GM12878 (cell line): ENCODE data around the gene SHISA7. TPM values are rescaled to one million over a fixed set of nuclear protein-coding genes. Genes with fewer than 3 reads are reported as not detected.

Experiments
- ATAC-seq: fragments of 200-7000 bp; cut with Tn5 transposase; 3 replicates; pipeline ENCODE4 v1.9.1; 2020; ENCODE audit warnings: mild to moderate bottlenecking, moderate library complexity
- BruUV-seq: library from RNA; stranded (reverse); fragments of 400-500 nt; replicated peaks from 2 replicates; lab custom pipeline; 2021; lab: Mats Ljungman, UMichigan
- CTCF ChIA-PET: fragments of 300-600 bp; sonication (Branson Sonifier 250); formaldehyde crosslinking; extraction: SDS; loops from one replicate; lab custom pipeline; 2021; ENCODE audit warnings: inconsistent platforms; lab: Yijun Ruan, JAX
- POLR2A ChIA-PET: fragments of 350-600 bp; formaldehyde crosslinking; extraction: SDS; loops from one replicate; lab custom pipeline; 2021; ENCODE audit warnings: inconsistent platforms; lab: Charles Lee
- RAD21 ChIA-PET: fragments of 300-600 bp; sonication (Branson Sonifier 250); formaldehyde crosslinking; loops from one replicate; lab custom pipeline; 2023; ENCODE audit warnings: antibody characterized with exemption; ENCODE audit not compliant: unreplicated experiment; lab: Charles Lee
- SMC1A ChIA-PET: fragments of 300-600 bp; sonication (Branson Sonifier 250); formaldehyde crosslinking; loops from one replicate; lab custom pipeline; 2023; ENCODE audit not compliant: unreplicated experiment, uncharacterized antibody; lab: Charles Lee
- DNase-seq: peaks from one replicate; pipeline ENCODE4 v3.0.0-alpha.2; 2011; ENCODE audit warnings: low read depth, low spot score
- FAIRE-seq: peaks from 3 replicates; lab custom pipeline; 2011; peaks lifted over from hg19 to GRCh38; lab: Jason Lieb, UNC
- H2AFZ ChIP-seq: 2 replicates; pipeline ENCODE4 v1.6.0; 2011; ENCODE audit warnings: low read depth, low read length, control low read depth; ENCODE audit not compliant: control insufficient read depth
- H3K27ac ChIP-seq: 2 replicates; pipeline ENCODE4 v1.5.1; 2011; ENCODE audit warnings: control low read depth; ENCODE audit not compliant: control insufficient read depth, insufficient read depth
- H3K27me3 ChIP-seq, 2 experiments: replicated peaks in 1 of 2; 2 replicates each; pipeline versions ENCODE4 v1.6.0 to v1.6.1; 2011; ENCODE audit warnings: low read length in 1 of 2; ENCODE audit not compliant: control insufficient read depth in 2 of 2, insufficient read depth in 2 of 2
- H3K36me3 ChIP-seq, 2 experiments: 2 replicates each; pipeline ENCODE4 v1.5.1; 2011; ENCODE audit warnings: low read length in 1 of 2; ENCODE audit not compliant: control insufficient read depth in 2 of 2, insufficient read depth in 2 of 2
- H3K4me1 ChIP-seq: 2 replicates; pipeline ENCODE4 v1.6.1; 2011; ENCODE audit warnings: mild to moderate bottlenecking, low read length, moderate library complexity, mixed read lengths; ENCODE audit not compliant: control insufficient read depth, insufficient read depth
- H3K4me2 ChIP-seq: 2 replicates; pipeline ENCODE4 v1.6.0; 2011; ENCODE audit warnings: control low read depth; ENCODE audit not compliant: control insufficient read depth, insufficient read depth
- H3K4me3 ChIP-seq: fragments of 200-600 bp; sonication (generic); 2 replicates; pipeline ENCODE4 v1.5.1; 2016
- H3K79me2 ChIP-seq: 2 replicates; pipeline ENCODE4 v1.6.0; 2011; ENCODE audit warnings: low read length; ENCODE audit not compliant: control insufficient read depth, insufficient read depth
- H3K9ac ChIP-seq: 2 replicates; pipeline ENCODE4 v1.8.0; 2011; ENCODE audit warnings: low read length, control low read depth, mixed read lengths; ENCODE audit not compliant: control insufficient read depth, insufficient read depth
- H3K9me3 ChIP-seq: replicated peaks from 3 replicates; pipeline ENCODE4 v1.5.1; 2011; ENCODE audit warnings: mild to moderate bottlenecking, low read length; ENCODE audit not compliant: control insufficient read depth, insufficient read depth
- H4K20me1 ChIP-seq: 2 replicates; pipeline ENCODE4 v1.6.0; 2011; ENCODE audit not compliant: control insufficient read depth, insufficient read depth
- FOXM1 ChIP-seq: IDR thresholded peaks from 2 replicates; pipeline ENCODE4 v1.6.1; 2012; ENCODE audit warnings: low read depth, mild to moderate bottlenecking, inconsistent platforms, low read length, moderate library complexity
- KAT2A ChIP-seq: conservative IDR thresholded peaks from 2 replicates; pipeline ENCODE4 v1.6.1; 2011; ENCODE audit warnings: low read depth, low read length; ENCODE audit not compliant: control insufficient read depth
- NR2C2 ChIP-seq: IDR thresholded peaks from 2 replicates; pipeline ENCODE4 v1.6.1; 2011; ENCODE audit warnings: borderline replicate concordance, low read depth; ENCODE audit not compliant: control insufficient read depth, insufficient read length
- NRF1 ChIP-seq: conservative IDR thresholded peaks from 2 replicates; pipeline ENCODE4 v1.6.1; 2011; ENCODE audit warnings: mild to moderate bottlenecking, low read depth, low read length, improper control_type of control experiment
- RELB ChIP-seq: fragments of 450-650 bp; IDR thresholded peaks from 2 replicates; pipeline ENCODE4 v1.6.1; 2017; ENCODE audit warnings: low read depth, mild to moderate bottlenecking, moderate library complexity
- RFX5 ChIP-seq: IDR thresholded peaks from 2 replicates; pipeline ENCODE4 v1.6.1; 2011; ENCODE audit warnings: low read depth, low read length, improper control_type of control experiment
- SP1 ChIP-seq: IDR thresholded peaks from one replicate; pipeline ENCODE4 v1.6.1; 2011; ENCODE audit warnings: low read depth, low read length
- TCF3 ChIP-seq: IDR thresholded peaks from 2 replicates; pipeline ENCODE4 v1.6.1; 2012; ENCODE audit warnings: low read depth, mild to moderate bottlenecking, low read length, borderline replicate concordance; ENCODE audit not compliant: insufficient read depth
- USF1 ChIP-seq: IDR thresholded peaks from 2 replicates; pipeline ENCODE4 v1.6.1; 2011; ENCODE audit warnings: borderline replicate concordance, low read depth, mild to moderate bottlenecking, moderate library complexity, mixed read lengths, low read length; ENCODE audit not compliant: insufficient read depth; ENCODE audit errors: extremely low read length
- ZBTB33 ChIP-seq: fragments of 450-650 bp; IDR thresholded peaks from 2 replicates; pipeline ENCODE4 v1.6.1; 2017; ENCODE audit warnings: mild to moderate bottlenecking
- ZBTB4 ChIP-seq: fragments of 450-650 bp; formaldehyde crosslinking; IDR thresholded peaks from 2 replicates; pipeline ENCODE4 v1.4.0; 2022; ENCODE audit warnings: mild to moderate bottlenecking, moderate library complexity
- ZNF384 ChIP-seq: IDR thresholded peaks from 2 replicates; pipeline ENCODE4 v1.6.1; 2012; ENCODE audit warnings: low read depth, mild to moderate bottlenecking, low read length, improper control_type of control experiment, borderline replicate concordance
- ZNF622 ChIP-seq: fragments of 450-650 bp; IDR thresholded peaks from 2 replicates; pipeline ENCODE4 v1.6.1; 2017; ENCODE audit warnings: mild to moderate bottlenecking, inconsistent platforms
- WGBS: methylation state at CpG from one replicate; pipeline ENCODE4 v1.1.6; 2016; ENCODE audit warnings: low lambda C conversion rate; ENCODE audit not compliant: insufficient replicate concordance, insufficient coverage; ENCODE audit errors: missing lambda C conversion rate; 5-methylcytosine and 5-hydroxymethylcytosine counted together
- in situ Hi-C: fragments of 300-500 bp; cut with MboI; formaldehyde crosslinking; loops from 9 replicates; pipeline ENCODE4 v1.14.3; 2018; ENCODE audit warnings: mixed read lengths
- intact Hi-C: fragments of 100-400 bp; cut with micrococcal nuclease; formaldehyde crosslinking; loops from one replicate; pipeline ENCODE4 v1.14.2; 2022; ENCODE audit not compliant: unreplicated experiment
- polyA plus RNA-seq, 11 experiments: library from polyadenylated mRNA; depleted of rRNA in 4 of 11; unstranded in 6 of 11; stranded (reverse) in 5 of 11; fragments of >200 nt; fragmentation: Nextera tagmentation in 4 of 11; fragmentation: Illumina TruSeq in 1 of 11; extraction: Ambion mirVana in 4 of 11; extraction: Trizol in 1 of 11; gene quantifications; 1 replicate in 1 of 11; 2 replicates in 10 of 11; pipeline versions ENCODE4 v1.2.1 to v1.2.3, GENCODE V29; 2011 to 2016; ENCODE audit warnings: inconsistent platforms in 2 of 11, missing spikeins in 2 of 11, low read depth in 1 of 11
- total RNA-seq, 4 experiments: library from RNA; depleted of rRNA in 3 of 4; stranded (reverse); fragments of >200 nt in 3 of 4; fragmentation: Illumina TruSeq in 1 of 4; extraction: Trizol in 1 of 4; gene quantifications; 2 replicates each; pipeline versions ENCODE4 v1.2.1 to v1.2.3, GENCODE V29; 2013 to 2021

Gene SHISA7
- total and polyA plus RNA-seq, 10 of the 15 experiments (the other 5 are each of a cell fraction or from before 2014, with no cell fraction given), result 0.03 TPM; not detected in 9

GRCh38 chr19:55382522-55383054, 60.5 kb downstream of the SHISA7 start:
- Histone ChIP-seq H3K4me2 (peak overlapping the region; percentile 58), H2AFZ (no peak overlapping the region), H3K9ac (peak overlapping the region; percentile 58), H3K4me3 (peak overlapping the region; percentile 72; the same call in 1 of the 2 replicates), H3K4me1 (peaks cover 15% of the 10 kb centered on the region), H3K27ac (no peak overlapping the region), H3K79me2 (peaks cover 25% of the 10 kb centered on the region), H3K36me3 (peaks cover 3 to 7% of the 10 kb centered on the region in 2 experiments; a peak in 2 of 4 replicates), H4K20me1 (peaks cover 11% of the 10 kb centered on the region), H3K27me3 (no peaks in the 10 kb centered on the region), H3K9me3 (no peaks in the 10 kb centered on the region)
- FAIRE-seq (no peak), DNase-seq (no peak), ATAC-seq (no peak)
- POLR2A ChIA-PET, result interaction anchor here (1.1 to 3.1 kb wide), 5 partner anchors 24 to 272 kb away, joined by 3 to 26 read pairs (median 19); partner anchors contain the start of genes KMT5C, U2AF2 and UBE2S
- no TSS peak for BruUV-seq
- WGBS, result 65% methylated on average over 3 of the region's 3 CpGs
- SMC1A ChIA-PET, result interaction anchor here (0.8 to 3.1 kb wide), 4 partner anchors 44 to 241 kb away, joined by 3 to 22 read pairs (median 10); partner anchors contain the start of gene KMT5C
- TF ChIP-seq TCF3, result no peak
- TF ChIP-seq ZNF622, result no peak
- no peak for TF ChIP-seq NRF1
- TF ChIP-seq RELB, result no peak
- TF ChIP-seq RFX5, result no peak
- TF ChIP-seq ZNF384, result no peak
- no peak for TF ChIP-seq KAT2A
- no peak for TF ChIP-seq ZBTB4 (CRISPR knock-in tag)
- TF ChIP-seq SP1, result no peak
- TF ChIP-seq ZBTB33, result no peak
- no peak for TF ChIP-seq NR2C2
- no peak for TF ChIP-seq USF1
- no peak for TF ChIP-seq FOXM1
- RAD21 ChIA-PET, result interaction anchor here (0.7 to 3.1 kb wide), 4 partner anchors 44 to 242 kb away, joined by 4 to 28 read pairs (median 16); partner anchors contain the start of gene KMT5C
- intact Hi-C loops (loop anchor here (5.0 to 10.0 kb wide), 3 partner anchors 80 to 768 kb away; partner anchors contain the start of gene PPP6R1), in situ Hi-C loops (no loop called here)
- CTCF ChIA-PET, result interaction anchor here (1.0 to 3.4 kb wide), 6 partner anchors 43 to 223 kb away, joined by 3 to 49 read pairs (median 11); partner anchors contain the start of gene KMT5C
